ENCODE results near the gene MIOX. TPM values are rescaled to one million over a fixed set of nuclear protein-coding genes. Genes with fewer than 3 reads are reported as not detected.

The MIOX gene
- total and polyA plus RNA-seq, 2 of the 13 experiments (the other 11 are each of a cell fraction or from before 2014, with no cell fraction given): 1.5 to 2.9 TPM

DNA sequence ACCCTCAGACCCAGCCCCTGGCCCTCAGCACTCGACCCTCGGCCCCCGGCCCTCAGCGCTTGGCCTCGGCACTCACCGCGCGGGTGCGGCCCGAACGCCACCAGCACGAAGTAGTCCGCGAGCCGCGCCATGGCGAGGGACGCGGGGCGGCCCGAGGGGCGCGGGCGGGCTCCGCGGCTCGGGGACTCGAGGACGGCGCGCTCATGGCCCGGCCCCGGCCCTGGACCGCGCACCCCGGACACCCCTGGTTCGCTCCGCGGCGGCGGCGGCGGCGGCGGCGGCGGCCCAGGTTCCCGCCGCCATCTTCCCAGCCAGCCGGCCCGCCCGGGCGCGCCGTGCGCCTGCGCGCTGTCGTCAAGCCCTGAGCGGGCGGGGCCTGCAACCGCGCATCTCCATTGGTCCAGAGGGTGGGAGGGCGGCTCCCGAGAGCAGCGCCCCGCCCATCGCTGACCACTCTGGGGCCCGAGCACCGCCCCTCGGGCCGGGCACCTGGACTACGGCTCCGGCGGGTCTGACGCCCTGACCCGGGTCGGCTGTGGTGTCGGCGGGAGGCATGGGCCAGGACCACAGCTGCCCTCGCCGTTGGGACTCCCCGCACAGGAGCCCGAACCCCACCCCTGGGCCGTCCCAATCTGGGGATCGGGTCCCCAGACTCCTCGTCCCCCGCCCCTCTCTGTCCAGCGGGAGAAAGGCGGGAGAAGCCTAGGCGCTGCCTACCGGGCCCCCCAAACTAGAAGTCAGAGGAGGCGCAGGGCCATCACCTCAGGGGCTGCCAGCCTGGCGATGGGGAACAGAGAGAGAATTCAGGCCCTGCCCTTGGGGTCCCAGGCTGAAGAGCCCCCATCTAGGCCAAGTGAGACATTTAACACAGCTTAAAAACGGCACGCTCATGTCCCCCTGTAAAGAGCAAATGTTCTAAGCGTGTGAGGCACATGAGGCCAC lies 11.7 kb upstream of the MIOX start, which contains the start of gene SBF1 (continued):
- TF ChIP-seq TP53 (CRISPR knock-in tag; conservative IDR thresholded peaks at IDR 0.05) (no peak), NFAT5 (CRISPR knock-in tag; IDR thresholded peaks at IDR 0.05) (no peak), RARA (CRISPR knock-in tag; IDR thresholded peaks at IDR 0.05) (no peak), TCF7L2 (IDR thresholded peaks at IDR 0.05; ENCODE audit: low read depth, low read length) (no peak), NR1H2 (CRISPR knock-in tag; IDR thresholded peaks at IDR 0.05; ENCODE audit: borderline replicate concordance, low read depth) (no peak), ZNF891 (CRISPR knock-in tag; IDR thresholded peaks at IDR 0.05) (0 out of 2 replicates have a peak, but pooled peaks have one; percentile 13), MTF1 (CRISPR knock-in tag; IDR thresholded peaks at IDR 0.05) (no peak), ESRRA (CRISPR knock-in tag; IDR thresholded peaks at IDR 0.05; ENCODE audit: low read depth) (no peak), SP2 (CRISPR knock-in tag; IDR thresholded peaks at IDR 0.05) (peak; percentile 61; the same call in 1 of the 2 replicates), PAWR (CRISPR knock-in tag; IDR thresholded peaks at IDR 0.05; ENCODE audit: borderline replicate concordance) (no peak), BCL6 (CRISPR knock-in tag; IDR thresholded peaks at IDR 0.05) (no peak), MED13 (CRISPR knock-in tag; IDR thresholded peaks at IDR 0.05) (no peak), FIP1L1 (IDR thresholded peaks at IDR 0.05; ENCODE audit: borderline replicate concordance, insufficient read depth, low read depth, low read length) (no peak), NFIB (CRISPR knock-in tag; IDR thresholded peaks at IDR 0.05; ENCODE audit: borderline replicate concordance) (no peak), NFATC3 (CRISPR knock-in tag; IDR thresholded peaks at IDR 0.05) (0 out of 2 replicates have a peak, but pooled peaks have one; percentile 54), ZSCAN31 (CRISPR knock-in tag; IDR thresholded peaks at IDR 0.05; ENCODE audit: low read depth) (0 out of 2 replicates have a peak, but pooled peaks have one; percentile 44), ZNF607 (CRISPR knock-in tag; IDR thresholded peaks at IDR 0.05; ENCODE audit: borderline replicate concordance) (0 out of 2 replicates have a peak, but pooled peaks have one; percentile 16), ZBTB43 (CRISPR knock-in tag; conservative IDR thresholded peaks at IDR 0.05) (no peak)
- TF ChIP-seq, protein P1, sequence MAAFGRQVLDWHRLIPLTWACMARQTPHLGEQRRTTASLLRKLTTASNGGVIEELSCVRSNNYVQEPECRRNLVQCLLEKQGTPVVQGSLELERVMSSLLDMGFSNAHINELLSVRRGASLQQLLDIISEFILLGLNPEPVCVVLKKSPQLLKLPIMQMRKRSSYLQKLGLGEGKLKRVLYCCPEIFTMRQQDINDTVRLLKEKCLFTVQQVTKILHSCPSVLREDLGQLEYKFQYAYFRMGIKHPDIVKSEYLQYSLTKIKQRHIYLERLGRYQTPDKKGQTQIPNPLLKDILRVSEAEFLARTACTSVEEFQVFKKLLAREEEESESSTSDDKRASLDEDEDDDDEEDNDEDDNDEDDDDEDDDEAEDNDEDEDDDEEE (CRISPR knock-in tag; IDR thresholded peaks at IDR 0.05): 0 out of 2 replicates have a peak, but pooled peaks have one; percentile 47
- TF ChIP-seq, protein P2, sequence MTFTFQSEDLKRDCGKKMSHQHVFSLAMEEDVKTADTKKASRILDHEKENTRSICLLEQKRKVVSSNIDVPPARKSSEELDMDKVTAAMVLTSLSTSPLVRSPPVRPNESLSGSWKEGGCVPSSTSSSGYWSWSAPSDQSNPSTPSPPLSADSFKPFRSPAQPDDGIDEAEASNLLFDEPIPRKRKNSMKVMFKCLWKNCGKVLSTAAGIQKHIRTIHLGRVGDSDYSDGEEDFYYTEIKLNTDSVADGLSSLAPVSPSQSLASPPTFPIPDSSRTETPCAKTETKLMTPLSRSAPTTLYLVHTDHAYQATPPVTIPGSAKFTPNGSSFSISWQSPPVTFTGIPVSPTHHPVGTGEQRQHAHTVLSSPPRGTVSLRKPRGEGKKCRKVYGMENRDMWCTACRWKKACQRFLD (CRISPR knock-in tag; IDR thresholded peaks at IDR 0.05; ENCODE audit: borderline replicate concordance): no peak
